ENCODE measurements around the gene HECW1.

- TF ChIP-seq CTCF (IDR thresholded peaks at IDR 0.05) = no peak
- no peak for TF ChIP-seq POLR2AphosphoS5 (IDR thresholded peaks at IDR 0.05; ENCODE audit: low read depth, low read length)
Observed at GRCh38 chr7:43072530-43072929, 39.9 kb upstream of the HECW1 start.
